OCI-M1 (cell line): Measurements from ENCODE around the gene CCDC61.
A peak's percentile ranks its signal among the peaks of the same experiment; 100 is the strongest.

Experiments
- DNase-seq: peaks from one replicate; lab custom pipeline; 2025; lab: John Stamatoyannopoulos, UW

Gene CCDC61

GRCh38 chr19:45973553-45974338 is 21.5 kb upstream of the CCDC61 start, which contains the start of gene NOVA2:
NOVA2 (minus strand) TSS chr19:45973865; CDS start chr19:45973351, 514 bp downstream.
- no peak for DNase-seq

DNA sequence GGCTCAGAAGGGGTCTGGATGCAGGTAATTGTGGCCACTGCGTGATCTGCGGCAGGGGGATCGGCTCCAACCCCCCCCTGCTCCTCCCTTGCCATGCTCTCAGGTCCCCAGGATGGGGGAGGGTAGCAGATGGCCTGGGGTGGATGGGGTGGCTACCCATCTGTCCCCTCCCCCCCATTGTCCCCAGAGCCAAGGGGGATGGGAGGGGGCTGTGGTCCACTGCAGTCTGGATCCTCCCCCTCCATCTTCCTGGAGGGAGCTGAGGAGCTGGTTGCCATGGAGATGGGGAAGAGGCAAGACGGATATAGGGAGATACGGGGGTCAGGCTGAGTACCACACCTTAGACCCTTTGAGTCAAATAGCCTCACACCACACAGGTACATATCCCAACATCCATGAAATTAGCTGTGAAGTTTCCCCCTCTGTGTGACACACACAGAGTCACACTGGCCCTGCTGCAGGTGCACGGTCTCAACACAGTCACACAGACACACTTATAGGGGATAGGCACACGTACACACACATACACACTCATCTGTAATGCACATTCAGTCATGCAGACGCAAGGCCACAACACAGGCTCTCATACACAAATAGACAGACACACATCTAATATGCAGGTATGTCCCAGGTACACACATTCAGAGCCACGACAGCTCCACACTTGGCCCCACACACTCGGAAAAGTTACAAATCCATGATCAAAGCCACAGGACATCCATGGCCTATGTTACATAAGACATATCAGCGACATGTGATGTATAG is 19.8 kb upstream of the CCDC61 start:
- DNase-seq = no peak

GRCh38 chr19:45976178-45976577 is 19.1 kb upstream of the CCDC61 start:
- DNase-seq = no peak

DNA sequence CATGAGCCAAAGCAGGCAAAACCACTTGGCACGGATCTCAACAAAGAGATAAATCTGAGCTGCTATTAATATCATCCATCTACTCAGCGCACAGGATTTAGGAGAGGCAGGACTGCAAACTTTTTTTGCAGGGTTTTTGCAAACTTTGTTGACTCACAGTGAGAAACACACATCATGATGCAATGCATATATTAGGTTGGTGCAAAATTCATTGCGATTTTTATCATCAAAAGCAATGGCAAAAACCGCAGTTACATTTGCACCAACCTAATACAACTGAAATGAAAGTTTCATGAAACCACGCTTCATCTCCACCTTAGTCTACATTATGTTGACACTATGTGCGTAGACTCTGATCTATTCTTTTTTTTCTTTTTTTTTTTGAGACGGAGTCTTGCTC is 17.1 kb upstream of the CCDC61 start:
- DNase-seq = peak; percentile 19

DNA sequence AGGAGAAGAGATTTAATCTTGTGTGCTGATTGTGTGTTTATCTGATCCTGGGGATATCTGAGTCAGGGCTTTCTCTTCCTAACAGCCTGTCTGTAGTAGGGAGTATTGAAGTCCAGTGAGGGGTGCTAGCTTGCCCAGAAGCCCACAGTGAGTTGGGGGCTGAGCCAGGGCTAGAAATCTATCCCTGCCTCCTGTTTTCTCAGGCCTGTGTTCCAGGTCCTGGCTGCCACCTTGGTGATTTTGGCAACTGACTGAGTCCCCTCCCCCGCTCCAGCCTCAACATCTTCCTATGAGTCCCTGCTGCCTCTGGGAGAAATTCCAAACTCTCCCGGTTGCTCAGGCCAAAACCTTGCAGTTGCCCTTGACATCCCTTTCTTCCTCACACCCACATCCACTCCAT is 13.9 kb upstream of the CCDC61 start:
- no peak for DNase-seq

DNA sequence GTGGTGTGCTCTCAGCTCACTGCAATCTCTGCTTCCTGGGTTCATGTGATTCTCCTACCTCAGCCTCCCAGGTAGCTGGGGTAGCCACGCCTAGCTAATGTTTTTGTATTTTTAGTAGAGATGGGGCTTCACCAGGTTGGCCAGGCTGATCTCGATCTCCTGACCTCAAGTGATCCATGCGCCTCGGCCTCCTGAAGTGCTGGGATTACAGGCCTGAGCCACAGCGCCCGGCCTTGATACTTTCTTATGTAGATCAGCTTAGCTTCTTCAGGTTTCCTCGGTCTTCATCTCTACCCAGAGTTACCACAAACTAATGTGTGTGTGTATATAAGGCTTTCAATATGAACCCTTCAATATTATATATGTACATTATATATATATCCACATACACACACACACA is 9.9 kb upstream of the CCDC61 start:
- no peak for DNase-seq

- DNase-seq = no peak
These were observed 5.0 kb upstream of the CCDC61 start for GRCh38 chr19:45990113-45990728.

GRCh38 chr19:45994456-45994997 is 740 bp upstream of the CCDC61 start:
- DNase-seq = no peak

DNA sequence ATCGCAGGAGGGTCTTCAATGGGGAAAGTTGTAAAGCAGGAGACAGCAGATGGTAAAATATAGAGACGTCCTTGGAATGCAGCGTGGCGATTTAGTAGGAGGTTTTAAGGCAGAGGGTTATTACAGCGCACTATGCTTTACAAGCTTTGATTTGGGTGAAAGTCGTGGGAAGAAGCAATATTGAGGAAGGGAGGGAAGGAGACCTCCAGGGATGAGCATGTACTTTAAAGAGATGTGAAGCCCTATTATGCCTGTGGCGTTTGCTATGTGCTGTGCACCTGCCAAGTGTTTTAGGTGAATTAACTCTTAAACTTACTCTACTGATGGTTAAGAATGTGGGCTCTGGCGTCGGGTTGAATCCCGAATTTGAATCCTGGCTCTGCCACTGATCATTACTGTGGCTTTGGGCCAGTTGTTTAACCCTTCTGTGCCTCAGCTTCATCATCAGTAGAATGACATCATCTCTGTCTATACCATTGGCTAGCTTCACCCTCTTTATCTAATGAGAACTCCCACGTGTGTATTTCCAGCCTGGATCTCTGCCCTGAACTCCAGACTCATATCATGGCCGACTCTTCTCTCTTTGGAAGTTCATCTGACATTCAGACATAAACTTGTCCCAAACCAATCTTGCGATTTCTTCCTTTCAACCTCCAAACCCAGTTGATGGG is 583 bp downstream of the CCDC61 start:
- peak; percentile 47 for DNase-seq

DNA sequence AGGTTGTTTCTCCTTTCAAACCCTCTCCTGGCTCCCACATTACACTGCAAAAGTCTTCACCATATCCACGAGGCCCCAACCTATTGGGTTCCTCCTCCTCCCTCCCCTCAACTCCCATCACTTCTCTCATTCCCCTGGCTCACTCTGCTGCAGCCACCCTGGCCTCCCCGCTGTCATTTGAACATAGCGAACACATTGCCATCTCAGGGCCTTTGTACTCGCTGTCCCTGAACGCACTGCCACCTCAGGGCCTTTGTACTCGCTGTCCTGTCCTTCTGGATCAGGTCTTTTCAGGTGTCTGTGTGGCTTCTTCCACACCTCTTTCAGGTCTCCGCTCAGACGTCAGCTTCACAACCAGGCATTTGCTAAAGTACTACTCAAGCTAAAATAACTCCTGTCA is 1.7 kb downstream of the CCDC61 start:
- no peak for DNase-seq

DNA sequence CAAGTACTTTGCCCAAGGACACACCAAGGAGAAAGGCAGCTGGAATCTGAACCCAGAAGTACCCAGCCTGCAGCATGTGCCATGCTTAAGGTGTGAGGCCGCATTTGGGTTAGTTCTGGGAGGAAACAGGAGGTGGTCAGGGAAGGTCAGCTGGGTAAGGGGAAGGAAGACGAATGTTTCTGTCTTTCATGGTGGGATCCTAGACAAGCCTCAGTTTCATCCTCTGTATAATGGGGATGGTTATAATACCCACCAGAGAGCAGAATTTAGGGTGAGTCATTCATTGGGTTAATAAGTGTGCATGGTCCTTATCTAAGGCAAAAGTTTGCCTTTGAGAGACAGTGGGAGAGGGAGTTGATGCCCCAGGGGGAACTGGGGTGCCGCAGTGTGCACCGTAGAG is 3.6 kb downstream of the CCDC61 start:
- DNase-seq = no peak

GRCh38 chr19:45999653-46000121 is 4.4 kb downstream of the CCDC61 start:
- DNase-seq = no peak

DNA sequence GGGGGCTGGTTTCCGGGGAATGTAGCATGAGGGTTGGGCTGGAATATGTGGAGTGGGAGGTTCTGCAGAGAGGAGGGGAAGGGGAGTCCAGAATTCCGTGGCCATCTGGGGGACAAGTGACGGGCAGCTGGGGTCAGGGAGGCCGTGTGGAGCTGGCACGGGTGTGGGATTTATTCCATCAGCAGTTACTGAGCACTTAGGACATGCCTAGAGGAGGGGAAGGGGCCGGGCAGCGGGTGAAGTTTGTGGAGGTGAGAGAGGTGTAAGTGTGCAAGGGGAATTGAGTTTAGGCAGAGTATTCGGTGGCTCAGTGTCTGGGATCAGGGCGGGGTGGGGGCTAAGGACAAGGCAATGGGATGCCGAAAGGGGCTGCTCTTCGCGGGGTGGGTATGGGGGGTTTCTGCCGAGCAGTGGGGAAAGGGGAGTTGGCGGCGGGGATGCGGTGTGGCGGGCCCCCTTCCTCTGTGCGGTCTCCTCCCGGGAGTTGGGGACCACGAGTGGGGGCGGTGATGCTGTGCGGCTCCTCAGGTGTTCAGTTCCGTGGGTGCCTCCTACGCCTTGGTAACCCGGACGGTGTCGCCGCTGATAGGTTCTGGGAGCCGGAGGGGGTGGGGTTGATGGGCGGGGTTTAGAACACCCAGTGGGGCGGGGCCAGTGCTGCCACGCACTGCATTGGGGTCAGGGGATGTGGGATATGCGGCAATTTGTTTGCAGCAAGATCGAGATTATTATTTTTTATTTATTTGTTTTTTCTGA is 5.4 kb downstream of the CCDC61 start:
- DNase-seq = no peak

DNA sequence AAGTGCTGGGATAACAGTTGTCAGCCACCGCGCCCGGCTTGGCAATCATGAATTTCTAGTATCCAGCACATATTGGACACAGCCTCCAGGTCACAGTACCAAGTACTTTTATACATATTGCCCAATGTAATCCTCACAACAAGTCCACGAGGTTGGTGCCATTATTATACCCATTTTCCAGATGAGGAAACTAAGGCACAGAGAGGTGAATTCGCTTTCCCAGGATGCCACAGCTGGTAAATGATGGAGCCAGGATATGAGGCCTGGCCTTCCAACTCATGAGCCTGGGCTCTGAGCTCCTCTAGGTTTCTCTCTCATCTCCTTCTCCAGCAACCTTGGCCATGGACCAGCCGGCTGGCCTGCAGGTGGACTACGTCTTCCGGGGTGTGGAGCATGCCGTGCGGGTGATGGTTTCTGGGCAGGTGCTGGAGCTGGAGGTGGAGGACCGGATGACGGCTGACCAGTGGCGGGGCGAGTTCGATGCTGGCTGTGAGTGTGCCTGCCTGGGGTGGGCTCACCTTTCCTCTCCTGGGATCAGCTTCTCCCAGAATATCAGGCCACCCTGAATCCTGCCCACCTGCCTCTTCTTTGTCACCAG is 7.5 kb downstream of the CCDC61 start:
- no peak for DNase-seq

DNA sequence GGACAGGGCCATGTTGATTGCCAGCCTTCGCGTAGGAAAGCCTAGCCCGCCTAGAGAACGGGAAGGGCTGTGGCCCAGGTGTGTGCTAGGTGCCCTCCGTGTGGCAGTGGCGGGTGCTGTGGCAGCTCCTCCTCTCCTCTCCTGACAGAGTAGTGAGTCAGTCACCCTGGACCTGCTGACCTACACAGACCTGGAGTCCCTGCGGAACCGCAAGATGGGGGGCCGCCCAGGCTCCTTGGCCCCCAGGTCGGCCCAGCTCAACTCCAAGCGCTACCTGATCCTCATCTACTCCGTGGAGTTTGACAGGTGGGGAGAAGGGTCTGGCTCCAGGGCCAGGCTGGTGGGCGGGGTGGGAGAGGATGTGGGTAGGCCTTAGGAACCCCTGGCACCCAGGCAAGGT is 11.1 kb downstream of the CCDC61 start:
- no peak for DNase-seq

- DNase-seq = peak; percentile 77
These were observed 14.6 kb downstream of the CCDC61 start for GRCh38 chr19:46009530-46010510.

DNA sequence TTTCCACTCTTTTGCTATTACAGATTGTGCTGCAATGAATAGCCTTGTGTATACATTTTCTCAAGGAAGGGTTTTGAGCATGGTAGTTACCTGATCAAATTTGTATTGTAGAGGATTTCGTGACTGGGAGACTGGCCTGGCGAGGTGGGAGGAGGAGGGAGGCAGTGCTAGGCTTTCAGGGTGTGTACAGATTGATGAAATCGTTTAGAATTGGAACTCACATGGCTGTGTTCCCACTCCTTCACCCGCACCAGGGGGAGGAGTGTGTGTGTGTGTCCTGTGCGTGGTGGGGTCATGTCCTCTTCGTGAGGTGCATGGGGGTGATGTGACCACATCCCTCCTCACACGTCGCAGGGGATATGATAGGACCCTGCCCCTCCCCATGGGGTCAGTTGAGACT is 19.3 kb downstream of the CCDC61 start:
- DNase-seq = no peak

DNA sequence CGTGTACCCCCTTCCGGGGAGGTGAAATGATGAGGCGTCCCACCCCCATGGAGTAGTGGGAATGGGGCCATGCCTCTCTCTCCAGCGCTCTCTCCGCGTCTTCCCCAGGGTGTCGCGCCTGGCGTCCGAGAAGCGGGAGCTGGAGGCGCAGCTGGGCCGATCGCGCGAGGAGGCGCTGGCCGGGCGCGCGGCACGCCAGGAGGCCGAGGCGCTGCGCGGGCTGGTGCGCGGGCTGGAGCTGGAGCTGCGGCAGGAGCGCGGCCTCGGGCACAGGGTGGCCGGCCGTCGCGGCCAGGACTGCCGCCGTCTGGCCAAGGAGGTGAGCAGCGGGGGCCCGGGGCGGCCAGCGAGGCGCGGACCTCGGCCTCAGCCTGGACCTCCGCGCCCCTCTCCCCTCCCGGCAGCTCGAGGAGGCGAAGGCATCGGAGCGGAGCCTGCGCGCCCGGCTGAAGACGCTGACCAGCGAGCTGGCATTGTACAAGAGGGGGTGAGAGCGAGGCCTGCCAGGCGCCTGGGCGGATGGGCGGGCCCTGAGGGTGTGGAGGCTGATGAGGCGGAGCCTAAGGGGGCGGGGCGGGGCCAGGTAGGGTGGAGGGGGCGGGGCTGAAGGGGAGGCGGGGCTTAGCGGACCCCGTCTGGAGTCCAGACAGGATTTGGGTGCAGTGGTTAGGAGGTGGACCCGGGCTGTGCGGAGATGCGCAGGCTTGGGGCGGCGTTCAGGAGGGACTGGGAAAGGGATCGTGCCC is 19.8 kb downstream of the CCDC61 start:
- no peak for DNase-seq
